ENCODE results near the gene TMA7B.

TMA7B gene

GRCh38 chr22:39979048-39979447 lies 18.9 kb downstream of the TMA7B start:
- DNase-seq (ENCODE audit: low read depth in 2 of 2) = no peak
- no peak overlapping the region for H3K4me3 ChIP-seq (replicated peaks in 1 of 2; ENCODE audit: low read depth in 2 of 2, low read length in 2 of 2)
- no peak for TF ChIP-seq CTCF (IDR thresholded peaks at IDR 0.05; ENCODE audit: low read depth, low read length)

- no peak for TF ChIP-seq CTCF (IDR thresholded peaks at IDR 0.05; ENCODE audit: low read depth, low read length)
- H3K4me3 ChIP-seq (replicated peaks in 1 of 2; ENCODE audit: low read depth in 2 of 2, low read length in 2 of 2) = no peak overlapping the region
- DNase-seq (ENCODE audit: low read depth in 2 of 2) = no peak
These were observed 19.3 kb downstream of the TMA7B start for GRCh38 chr22:39979458-39979857.

DNA sequence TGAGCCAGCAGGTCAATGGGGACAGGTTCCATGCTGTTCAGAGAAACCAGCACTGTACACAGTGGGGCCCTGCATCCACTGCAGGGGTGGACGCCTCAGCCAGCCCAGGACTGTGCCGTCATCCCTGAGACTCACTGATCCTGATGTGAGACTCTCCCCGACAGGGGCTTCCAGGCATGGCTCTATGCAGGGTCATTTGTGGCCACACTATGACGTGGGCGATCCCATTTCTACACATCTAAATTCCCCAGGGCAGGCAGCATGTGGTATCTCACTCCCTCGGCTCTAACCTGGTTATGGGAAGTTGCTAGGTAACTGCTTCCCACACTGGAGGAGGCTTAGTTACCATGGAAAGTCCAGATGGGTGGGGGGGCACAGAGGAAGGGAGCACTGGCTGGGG lies 20.4 kb downstream of the TMA7B start:
- TF ChIP-seq CTCF (IDR thresholded peaks at IDR 0.05; ENCODE audit: low read depth, low read length) = no peak
- no peak overlapping the region for H3K4me3 ChIP-seq (replicated peaks in 1 of 2; ENCODE audit: low read depth in 2 of 2, low read length in 2 of 2)
- DNase-seq (ENCODE audit: low read depth in 2 of 2) = no peak

DNA sequence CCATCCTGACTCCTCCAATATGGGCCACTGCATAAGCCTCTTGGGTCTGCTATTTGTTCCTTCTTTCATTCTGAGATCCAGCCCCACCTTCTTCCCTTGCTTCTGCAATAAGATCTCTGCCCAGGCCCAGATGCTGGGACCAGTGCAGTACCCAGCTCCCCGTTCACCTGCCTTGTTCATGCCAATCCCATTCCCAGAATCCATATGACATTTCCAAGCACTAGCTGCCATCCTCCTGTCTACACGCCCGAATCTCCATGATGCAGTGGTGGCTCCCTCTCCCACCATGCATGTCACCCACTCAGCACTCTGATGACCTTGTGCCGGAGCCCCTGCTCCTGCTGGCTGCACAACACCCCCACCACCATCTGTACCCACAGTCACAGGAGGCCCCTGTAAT lies 23.1 kb downstream of the TMA7B start:
- no peak for DNase-seq (ENCODE audit: low read depth in 2 of 2)
- no peak for TF ChIP-seq CTCF (IDR thresholded peaks at IDR 0.05; ENCODE audit: low read depth, low read length)
- H3K4me3 ChIP-seq (replicated peaks in 1 of 2; ENCODE audit: low read depth in 2 of 2, low read length in 2 of 2) = no peak overlapping the region

DNA sequence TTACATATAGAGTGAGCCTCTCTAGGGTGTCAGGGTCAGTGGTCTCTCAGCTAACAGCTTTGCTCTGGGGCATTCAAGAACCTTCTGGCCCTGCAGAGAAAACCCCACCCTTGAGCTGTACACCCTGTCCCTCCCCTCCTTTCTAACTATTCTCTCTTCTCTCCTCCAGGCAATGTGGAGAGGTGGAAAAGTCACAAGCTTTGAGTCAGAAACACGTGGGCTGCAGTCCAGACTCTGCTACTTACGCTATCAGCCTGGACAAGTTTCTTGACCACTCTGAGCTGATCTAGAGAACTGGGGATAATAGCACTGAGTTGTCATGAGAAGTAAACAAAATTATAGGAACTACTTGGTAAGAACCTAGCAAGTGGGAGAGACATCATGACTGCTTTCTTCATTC lies 23.8 kb downstream of the TMA7B start:
- no peak for TF ChIP-seq CTCF (IDR thresholded peaks at IDR 0.05; ENCODE audit: low read depth, low read length)
- peak; percentile 20 to 48 for DNase-seq (ENCODE audit: low read depth in 2 of 2)
- H3K4me3 ChIP-seq (replicated peaks in 1 of 2; ENCODE audit: low read depth in 2 of 2, low read length in 2 of 2) = no peak overlapping the region

- no peak for TF ChIP-seq CTCF (IDR thresholded peaks at IDR 0.05; ENCODE audit: low read depth, low read length)
- no peak overlapping the region for H3K4me3 ChIP-seq (replicated peaks in 1 of 2; ENCODE audit: low read depth in 2 of 2, low read length in 2 of 2)
- DNase-seq (ENCODE audit: low read depth in 2 of 2) = no peak
These were observed 24.5 kb downstream of the TMA7B start for GRCh38 chr22:39984746-39985145.

DNA sequence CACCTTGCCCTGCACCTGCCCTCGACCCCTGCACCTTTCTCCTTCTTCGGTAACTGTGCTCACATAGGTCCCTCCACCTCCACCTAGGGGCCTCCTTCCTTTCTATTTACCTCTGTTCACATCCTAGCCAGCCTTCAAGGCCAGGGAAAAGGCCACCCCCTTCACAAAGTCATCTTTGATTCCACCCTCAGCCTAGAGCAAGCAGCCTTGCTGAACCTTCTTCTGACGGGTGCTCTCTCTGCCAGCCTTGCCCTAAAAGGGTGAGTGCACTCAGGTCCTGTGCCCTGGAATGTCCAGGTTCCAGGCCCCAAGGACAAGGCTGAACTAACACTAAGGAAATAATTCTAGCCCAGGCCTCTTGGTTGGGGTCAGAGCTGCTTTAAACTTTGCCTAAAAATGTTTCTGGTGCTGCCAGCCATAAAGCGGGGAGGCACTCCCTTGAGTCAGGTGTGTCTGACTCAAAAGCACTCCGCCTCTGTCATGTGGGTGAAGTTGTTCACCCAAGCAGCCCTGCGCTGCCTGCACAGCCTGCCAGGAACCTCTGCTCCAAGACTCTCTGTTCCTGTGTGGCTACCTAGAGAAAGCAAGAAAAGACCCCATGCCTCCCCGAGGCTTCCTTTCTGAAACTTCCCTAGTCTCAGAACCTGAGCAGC lies 25.3 kb downstream of the TMA7B start:
- no peak for DNase-seq (ENCODE audit: low read depth in 2 of 2)
- no peak overlapping the region for H3K4me3 ChIP-seq (replicated peaks in 1 of 2; ENCODE audit: low read depth in 2 of 2, low read length in 2 of 2)
- TF ChIP-seq CTCF (IDR thresholded peaks at IDR 0.05; ENCODE audit: low read depth, low read length) = no peak

Data from cardiac fibroblast (primary cell).